Measurements from ENCODE around the gene INPP5A. TPM values are rescaled to one million over a fixed set of nuclear protein-coding genes. Genes with fewer than 3 reads are reported as not detected.

The INPP5A gene
- total and polyA plus RNA-seq, 2 experiments from 2014 or later: 41.2 to 53.6 TPM

GRCh38 chr10:132827423-132827789 is 289.8 kb downstream of the INPP5A start:
- no peaks in the 10 kb centered on the region for H3K36me3 ChIP-seq (replicated peaks; ENCODE audit: insufficient read depth, low read depth)
- 88% methylated on average over 9 of the region's 13 CpGs for WGBS (ENCODE audit: low lambda C conversion rate, missing lambda C conversion rate)
- TF ChIP-seq, protein P1, sequence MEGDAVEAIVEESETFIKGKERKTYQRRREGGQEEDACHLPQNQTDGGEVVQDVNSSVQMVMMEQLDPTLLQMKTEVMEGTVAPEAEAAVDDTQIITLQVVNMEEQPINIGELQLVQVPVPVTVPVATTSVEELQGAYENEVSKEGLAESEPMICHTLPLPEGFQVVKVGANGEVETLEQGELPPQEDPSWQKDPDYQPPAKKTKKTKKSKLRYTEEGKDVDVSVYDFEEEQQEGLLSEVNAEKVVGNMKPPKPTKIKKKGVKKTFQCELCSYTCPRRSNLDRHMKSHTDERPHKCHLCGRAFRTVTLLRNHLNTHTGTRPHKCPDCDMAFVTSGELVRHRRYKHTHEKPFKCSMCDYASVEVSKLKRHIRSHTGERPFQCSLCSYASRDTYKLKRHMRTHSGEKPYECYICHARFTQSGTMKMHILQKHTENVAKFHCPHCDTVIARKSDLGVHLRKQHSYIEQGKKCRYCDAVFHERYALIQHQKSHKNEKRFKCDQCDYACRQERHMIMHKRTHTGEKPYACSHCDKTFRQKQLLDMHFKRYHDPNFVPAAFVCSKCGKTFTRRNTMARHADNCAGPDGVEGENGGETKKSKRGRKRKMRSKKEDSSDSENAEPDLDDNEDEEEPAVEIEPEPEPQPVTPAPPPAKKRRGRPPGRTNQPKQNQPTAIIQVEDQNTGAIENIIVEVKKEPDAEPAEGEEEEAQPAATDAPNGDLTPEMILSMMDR (IDR thresholded peaks at IDR 0.05; ENCODE audit: poor library complexity): no peak
- TF ChIP-seq EZH2 (IDR thresholded peaks at IDR 0.05; ENCODE audit: borderline replicate concordance): no peak
- no peak for TF ChIP-seq EZH2phosphoT487 (IDR thresholded peaks at IDR 0.05; ENCODE audit: low read depth, severe bottlenecking, unreplicated experiment)
- H4K20me1 ChIP-seq (ENCODE audit: insufficient read depth, poor library complexity, severe bottlenecking): no peaks in the 10 kb centered on the region
- H3K4me3 ChIP-seq: no peak overlapping the region
- no peak overlapping the region for H2AFZ ChIP-seq
- no peak overlapping the region for H3K4me2 ChIP-seq
- no peak for DNase-seq (ENCODE audit: low spot score)
- peaks cover 18% of the 10 kb centered on the region for H3K27me3 ChIP-seq
- H3K4me1 ChIP-seq (ENCODE audit: insufficient read depth): no peaks in the 10 kb centered on the region
- H3K27ac ChIP-seq: no peak overlapping the region
- H3K9me2 ChIP-seq (replicated peaks; ENCODE audit: insufficient read depth): no peaks in the 10 kb centered on the region
- no peaks in the 10 kb centered on the region for H3K9me3 ChIP-seq (ENCODE audit: low read depth)
- H3K79me2 ChIP-seq: no peaks in the 10 kb centered on the region

GRCh38 chr10:132827861-132828539 is 290.4 kb downstream of the INPP5A start:
- TF ChIP-seq, protein P1 (IDR thresholded peaks at IDR 0.05; ENCODE audit: poor library complexity): no peak
- TF ChIP-seq EZH2phosphoT487 (IDR thresholded peaks at IDR 0.05; ENCODE audit: low read depth, severe bottlenecking, unreplicated experiment) (no peak), EZH2 (IDR thresholded peaks at IDR 0.05; ENCODE audit: borderline replicate concordance) (no peak)
- Histone ChIP-seq H3K9me2 (replicated peaks; ENCODE audit: insufficient read depth) (no peaks in the 10 kb centered on the region), H3K9me3 (ENCODE audit: low read depth) (no peaks in the 10 kb centered on the region), H3K4me2 (no peak overlapping the region), H3K79me2 (no peaks in the 10 kb centered on the region), H4K20me1 (ENCODE audit: insufficient read depth, poor library complexity, severe bottlenecking) (no peaks in the 10 kb centered on the region), H3K4me1 (ENCODE audit: insufficient read depth) (no peaks in the 10 kb centered on the region), H3K36me3 (replicated peaks; ENCODE audit: insufficient read depth, low read depth) (no peaks in the 10 kb centered on the region), H3K27me3 (peaks cover 21% of the 10 kb centered on the region), H3K27ac (no peak overlapping the region), H2AFZ (no peak overlapping the region), H3K4me3 (no peak overlapping the region)
- DNase-seq (ENCODE audit: low spot score): no peak
- 95% methylated on average over 29 of the region's 29 CpGs for WGBS (ENCODE audit: low lambda C conversion rate, missing lambda C conversion rate)

DNA sequence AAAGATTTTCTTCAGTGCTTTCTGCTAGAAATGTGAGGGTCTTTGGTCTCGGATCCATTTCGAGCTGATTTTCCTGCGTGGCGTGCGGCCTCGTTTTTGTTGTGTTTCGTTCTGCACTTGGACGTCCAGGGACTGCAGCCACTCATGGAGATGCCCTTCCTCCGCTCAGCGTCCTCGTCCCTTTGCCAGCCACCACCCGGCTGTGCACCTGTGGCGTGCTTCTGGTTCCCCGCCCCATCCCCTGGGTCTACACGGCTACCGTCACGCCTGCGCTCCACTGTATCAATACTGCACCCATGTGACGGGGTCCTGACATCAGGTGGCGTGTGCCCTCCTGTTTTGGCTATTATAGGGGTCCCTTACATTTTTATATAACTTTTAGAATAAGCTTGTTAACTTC is 291.1 kb downstream of the INPP5A start:
- no peak for DNase-seq (ENCODE audit: low spot score)
- 96% methylated on average over 20 of the region's 20 CpGs for WGBS (ENCODE audit: low lambda C conversion rate, missing lambda C conversion rate)
- no peaks in the 10 kb centered on the region for H4K20me1 ChIP-seq (ENCODE audit: insufficient read depth, poor library complexity, severe bottlenecking)
- H3K4me1 ChIP-seq (ENCODE audit: insufficient read depth): no peaks in the 10 kb centered on the region
- H3K36me3 ChIP-seq (replicated peaks; ENCODE audit: insufficient read depth, low read depth): no peaks in the 10 kb centered on the region
- no peak overlapping the region for H2AFZ ChIP-seq
- H3K27me3 ChIP-seq: peaks cover 21% of the 10 kb centered on the region
- no peak overlapping the region for H3K27ac ChIP-seq
- no peak overlapping the region for H3K4me2 ChIP-seq
- H3K4me3 ChIP-seq: no peak overlapping the region
- no peaks in the 10 kb centered on the region for H3K9me2 ChIP-seq (replicated peaks; ENCODE audit: insufficient read depth)
- H3K79me2 ChIP-seq: no peaks in the 10 kb centered on the region
- no peaks in the 10 kb centered on the region for H3K9me3 ChIP-seq (ENCODE audit: low read depth)
- TF ChIP-seq, protein P1 (IDR thresholded peaks at IDR 0.05; ENCODE audit: poor library complexity): no peak
- TF ChIP-seq EZH2 (IDR thresholded peaks at IDR 0.05; ENCODE audit: borderline replicate concordance) (no peak), EZH2phosphoT487 (IDR thresholded peaks at IDR 0.05; ENCODE audit: low read depth, severe bottlenecking, unreplicated experiment) (no peak)
